Hypothalamus (tissue), 51 donors: ENCODE data around the gene PSMD1.
"Not testable (repeated sequence)": the region's sequence is repeated elsewhere in the genome, so short reads cannot be mapped to it uniquely, and the experiment has no call there.

Source experiments
- DNase-seq, 51 donors: peaks; one replicate each; lab custom pipeline; 2025; lab: John Stamatoyannopoulos, UW

The PSMD1 gene

DNA sequence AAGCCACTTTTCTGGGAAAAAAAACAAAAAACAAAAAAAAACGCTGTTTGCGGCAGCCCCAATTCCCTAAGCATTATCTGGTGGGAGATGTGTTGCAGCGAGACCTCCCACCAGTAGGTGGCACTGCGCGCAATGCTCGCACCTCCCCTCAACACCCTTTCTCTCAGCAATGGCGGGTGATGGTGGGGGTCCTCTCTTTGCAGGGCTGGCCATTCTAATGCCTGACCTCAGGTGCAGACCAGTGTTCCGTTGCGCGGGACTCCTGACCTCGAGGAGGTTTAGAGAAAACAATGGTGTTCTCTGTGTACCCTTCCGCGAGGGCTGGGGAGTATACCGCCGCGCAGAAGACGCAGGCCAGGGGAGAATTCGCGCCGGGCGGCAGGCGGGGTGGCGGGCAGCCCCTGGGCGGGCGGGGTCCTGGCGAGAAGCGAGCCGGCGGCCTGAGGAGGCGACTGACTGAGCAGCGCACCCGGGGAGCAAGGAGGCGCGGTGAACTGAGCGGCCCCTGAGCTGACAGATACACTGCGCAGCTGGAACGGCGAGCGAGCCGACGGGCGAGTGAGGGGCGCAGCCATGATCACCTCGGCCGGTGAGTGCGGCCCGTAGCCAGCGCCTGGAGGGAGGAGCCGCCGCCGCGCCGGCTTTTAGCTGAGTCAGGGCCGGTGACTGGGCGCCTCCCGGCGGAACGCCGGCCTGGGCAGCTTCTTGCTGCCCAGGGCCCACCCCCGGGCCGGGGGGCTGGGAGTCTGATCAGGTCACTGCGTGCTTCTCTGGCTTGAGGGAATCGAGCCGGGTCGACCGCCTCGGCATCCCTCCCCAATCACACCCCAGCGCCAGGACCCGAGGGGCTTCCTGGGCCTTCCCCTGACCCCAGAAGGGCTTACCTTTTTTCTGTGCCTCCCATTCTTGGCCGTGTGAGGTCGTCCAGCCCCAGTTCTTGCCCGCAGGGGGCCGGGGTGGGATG, at the start of gene PSMD1:
TSS of gene PSMD1 (plus strand) at position 415 of the 964 bp plus-strand sequence. CDS start at position 574, 159 bp downstream.
- peak; percentile 66 to 97 (median 88) for DNase-seq

DNA sequence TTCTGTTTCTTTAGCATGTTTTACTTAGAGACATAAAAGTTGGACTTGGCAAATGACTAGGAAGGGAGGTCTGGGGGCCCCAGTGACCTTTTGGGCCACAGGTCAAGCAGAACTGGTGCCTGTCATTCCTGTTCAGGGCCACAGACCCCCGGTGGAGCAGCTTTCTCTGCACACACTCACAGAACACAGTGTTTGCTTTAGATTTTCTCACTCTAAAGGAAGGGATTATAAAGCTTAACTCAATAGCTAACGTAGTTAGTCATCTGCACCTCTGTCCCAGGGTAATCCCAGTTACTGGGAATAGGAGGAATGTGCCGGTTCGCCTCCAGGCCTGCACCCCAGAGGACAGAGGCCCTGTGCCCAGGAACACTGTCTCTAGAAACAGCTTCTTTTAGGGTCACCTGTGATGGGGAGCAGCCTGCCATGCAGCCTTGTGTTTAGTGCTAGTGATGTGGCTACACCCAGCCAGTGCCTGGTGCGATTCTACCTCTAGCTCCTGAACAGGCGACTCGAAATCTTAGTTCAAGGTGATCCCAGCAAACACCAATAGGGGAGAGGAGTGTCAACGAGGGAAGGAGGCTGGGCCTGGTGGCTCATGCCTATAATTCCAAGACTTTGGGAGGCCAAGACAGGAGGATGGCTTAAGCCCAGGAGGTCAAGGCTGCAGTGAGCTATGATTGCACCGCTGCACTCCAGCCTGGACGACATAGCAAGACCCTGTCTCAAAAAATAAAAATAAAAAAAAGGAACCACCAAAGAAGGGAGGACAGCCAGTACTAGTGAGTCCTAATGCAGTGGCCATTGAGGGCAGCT, 49.2 kb upstream of the PSMD1 start:
- no peak for DNase-seq

DNA sequence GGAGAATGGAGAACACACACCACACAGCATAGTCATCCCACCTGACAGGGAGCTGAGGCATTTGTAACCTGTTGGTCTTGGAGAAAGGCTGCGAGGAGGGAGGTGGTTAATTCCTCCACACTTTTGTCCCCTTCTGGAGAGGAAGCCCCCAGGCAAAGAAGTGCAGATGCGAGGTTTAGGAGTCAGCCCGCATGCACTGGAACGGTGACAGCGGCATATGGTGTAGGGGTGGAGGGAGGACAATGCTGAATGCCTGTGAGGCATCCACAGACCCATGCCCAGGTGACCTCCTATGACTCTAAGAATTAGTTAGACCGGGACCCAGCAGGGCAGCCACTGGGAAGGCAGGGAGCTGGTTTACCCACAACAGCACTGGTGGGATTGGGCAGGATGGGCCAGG, 48.5 kb upstream of the PSMD1 start:
- DNase-seq = no peak

DNA sequence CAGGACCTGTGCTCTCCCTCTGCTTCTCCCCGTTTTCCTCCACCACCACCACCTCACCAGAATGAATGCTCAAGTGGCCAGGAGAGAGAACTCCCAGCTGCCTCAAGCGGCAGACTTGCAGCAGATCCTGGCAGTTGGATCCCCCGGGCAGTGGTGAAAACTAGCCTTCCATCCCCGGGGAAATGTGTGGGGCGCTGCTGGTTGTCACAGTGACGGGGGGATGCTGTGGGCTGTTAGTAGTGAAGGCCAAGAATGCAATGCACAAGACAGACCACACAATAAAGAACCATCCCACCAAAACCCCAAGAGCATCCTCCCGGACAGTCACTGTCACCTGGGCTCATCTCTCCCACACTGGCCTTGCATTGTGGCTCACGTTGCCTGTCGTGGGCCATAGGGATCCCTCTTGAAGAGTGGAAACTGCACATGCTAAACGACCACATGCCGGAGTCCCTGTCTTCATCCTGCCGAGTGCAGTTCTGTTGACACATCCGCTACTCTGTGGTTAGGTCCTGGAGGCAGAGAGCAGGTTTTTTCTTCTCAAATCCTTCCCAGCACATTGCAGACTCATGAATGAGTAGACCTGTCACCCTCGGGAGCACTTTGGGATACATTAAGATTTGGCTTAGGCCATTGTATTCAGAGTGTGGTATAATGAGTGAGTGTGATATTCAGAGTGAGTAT, 47.3 kb upstream of the PSMD1 start:
- peak in 3 of 51 donors; percentile 4 to 16 (median 5) for DNase-seq

DNA sequence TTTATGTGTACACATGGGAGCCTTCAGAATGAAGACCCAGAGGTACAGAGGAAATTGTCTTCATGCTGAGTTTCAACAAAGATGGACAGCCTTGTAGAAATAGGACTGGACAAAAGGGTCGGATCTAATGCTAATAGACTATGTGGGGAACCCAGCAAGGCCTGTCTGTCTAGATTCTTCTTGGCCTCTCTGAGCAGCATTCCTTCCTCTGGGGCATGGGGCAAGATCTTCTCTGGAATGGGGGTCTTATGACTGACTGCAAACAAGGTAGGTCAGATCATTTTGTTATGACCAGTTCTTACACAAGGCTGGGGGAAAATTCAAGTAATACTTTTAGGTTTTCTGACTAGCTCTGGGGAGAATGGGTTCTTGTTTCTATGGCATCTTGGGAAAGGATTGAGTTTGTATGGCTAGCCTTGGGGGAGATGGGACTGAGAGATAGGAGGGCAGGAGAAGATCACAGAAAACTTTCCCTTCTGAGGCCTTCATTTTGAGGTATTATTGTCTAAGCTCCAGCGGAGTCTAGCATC, 46.4 kb upstream of the PSMD1 start:
- no peak for DNase-seq

DNA sequence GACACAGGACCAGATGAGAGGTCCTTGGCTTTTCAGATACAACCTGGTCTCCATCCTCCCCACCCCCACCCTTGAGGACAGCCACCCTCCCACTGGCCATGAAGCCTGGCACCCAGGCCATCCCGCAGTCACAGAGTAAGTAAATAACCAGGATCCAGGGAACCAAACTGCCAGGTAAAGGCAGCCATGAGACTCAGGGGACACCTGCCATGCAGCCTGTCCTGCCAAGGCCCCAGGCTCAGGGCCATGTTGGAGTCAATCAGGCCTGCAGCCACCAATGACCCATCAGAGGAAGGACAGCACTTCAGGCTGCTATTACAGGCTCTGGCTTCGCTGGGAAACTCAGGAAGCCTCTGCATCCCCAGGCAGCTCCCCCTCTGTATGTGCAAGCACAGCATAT, 45.1 kb upstream of the PSMD1 start:
- no peak for DNase-seq

DNA sequence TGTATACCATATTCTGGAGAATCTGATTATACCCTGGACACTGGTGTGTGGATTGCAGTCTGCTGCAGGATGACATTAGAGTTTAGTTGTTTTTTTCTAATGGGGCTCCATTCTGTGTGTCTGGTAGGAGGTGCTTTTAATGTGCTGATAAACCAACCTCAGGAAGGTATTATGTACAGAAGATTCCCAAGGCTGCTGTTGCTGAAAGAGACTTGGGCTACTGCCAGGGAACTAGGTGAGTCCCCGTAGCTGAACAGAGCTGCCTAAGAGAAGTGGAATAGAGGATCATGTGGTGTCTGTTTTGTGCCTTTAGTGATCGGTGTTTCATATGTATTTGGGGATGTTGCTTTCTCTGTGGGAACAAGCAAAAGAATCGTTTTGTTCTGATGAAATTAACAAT, 44.2 kb upstream of the PSMD1 start:
- DNase-seq = no peak

DNA sequence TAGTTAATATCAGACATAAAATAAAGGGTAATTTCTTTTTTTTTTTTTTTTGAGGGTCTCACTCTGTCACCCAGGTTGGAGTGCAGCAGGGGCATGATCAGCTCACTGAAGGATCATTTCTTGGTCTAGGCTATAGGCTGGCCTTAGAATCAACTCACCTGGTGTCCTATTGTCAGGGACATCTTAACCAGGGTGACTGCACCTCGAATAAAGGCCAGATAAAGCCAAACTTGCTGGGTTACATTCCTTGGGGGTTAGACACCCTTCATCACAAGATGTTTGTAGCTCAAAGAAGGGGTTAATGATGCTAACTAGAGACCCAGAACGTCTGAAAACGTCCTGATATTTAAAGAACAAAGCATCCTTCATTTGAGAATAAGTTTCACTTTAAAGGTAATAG, 42.8 kb upstream of the PSMD1 start:
- DNase-seq = no peak

DNA sequence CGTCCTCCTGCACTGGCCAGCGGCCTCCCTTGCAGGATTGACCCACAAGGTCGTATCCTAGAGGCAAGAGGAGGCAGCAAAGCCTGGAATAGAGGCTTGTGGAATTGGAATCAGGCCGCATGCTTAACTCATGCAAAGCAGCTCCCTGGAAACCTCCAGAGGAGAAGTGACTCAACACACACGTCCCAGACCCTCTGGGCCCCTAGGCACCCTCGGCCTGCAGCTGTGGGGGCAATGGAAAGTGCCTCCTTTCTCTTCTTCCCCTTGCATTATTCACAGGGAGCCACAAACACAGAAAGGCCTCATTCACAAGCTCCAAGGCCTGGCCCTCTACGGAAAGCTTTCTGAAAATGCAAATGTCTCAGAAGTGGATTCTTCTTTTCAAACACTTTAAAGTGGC, 41.2 kb upstream of the PSMD1 start:
- DNase-seq = peak in 36 of 51 donors; percentile 21 to 86 (median 61)

DNA sequence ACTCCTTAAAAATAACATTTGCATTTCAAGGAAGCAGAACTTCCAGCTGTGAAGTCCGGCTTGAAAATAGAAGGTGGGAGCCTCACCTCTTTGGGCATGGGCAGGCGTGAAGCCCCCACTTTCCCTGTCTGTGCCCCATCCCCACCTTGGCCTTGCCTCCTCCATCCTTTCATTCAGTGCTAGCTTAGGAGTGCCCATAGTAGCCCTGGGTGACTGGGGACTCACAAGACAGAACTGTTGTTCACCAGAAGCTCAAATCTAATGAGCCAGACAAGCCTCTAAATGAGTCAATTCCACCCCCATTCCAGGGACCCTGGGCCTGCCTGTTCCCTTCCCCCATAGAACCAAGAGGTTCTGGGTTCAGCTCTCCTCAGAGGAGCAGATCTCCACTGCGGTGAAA, 40.7 kb upstream of the PSMD1 start:
- peak in 13 of 51 donors; percentile 14 to 68 (median 54) for DNase-seq

DNA sequence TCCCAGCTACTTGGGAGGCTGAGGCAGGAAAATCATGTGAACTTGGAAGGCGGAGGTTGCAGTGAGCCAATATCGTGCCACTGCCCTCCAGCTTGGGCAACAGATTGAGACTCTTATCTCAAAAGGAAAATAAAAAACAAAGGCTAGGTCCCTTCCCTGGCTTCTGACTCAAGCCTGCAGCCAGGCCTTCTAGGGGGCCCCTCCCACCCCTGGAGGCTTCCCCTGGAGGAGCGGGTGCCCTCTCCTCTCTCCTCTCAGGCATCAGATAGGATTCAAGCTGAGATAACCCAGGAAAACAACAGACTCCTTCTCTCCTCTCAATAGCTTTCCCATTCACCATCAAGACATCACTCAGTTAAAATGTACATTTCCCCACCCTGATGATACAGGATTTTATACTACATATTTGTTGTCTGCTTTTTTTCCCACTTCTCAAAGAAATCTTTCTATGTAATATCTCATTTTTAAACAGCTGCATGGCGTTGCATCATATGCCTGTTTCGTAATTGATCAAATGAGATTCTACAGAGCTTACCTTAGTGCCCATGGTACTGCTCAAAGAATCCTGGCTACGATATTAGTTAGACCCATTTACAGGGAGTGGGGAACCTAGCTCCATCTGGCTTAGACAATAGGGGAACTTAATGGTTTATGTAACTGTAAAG, 40.0 kb upstream of the PSMD1 start:
- DNase-seq = no peak

DNA sequence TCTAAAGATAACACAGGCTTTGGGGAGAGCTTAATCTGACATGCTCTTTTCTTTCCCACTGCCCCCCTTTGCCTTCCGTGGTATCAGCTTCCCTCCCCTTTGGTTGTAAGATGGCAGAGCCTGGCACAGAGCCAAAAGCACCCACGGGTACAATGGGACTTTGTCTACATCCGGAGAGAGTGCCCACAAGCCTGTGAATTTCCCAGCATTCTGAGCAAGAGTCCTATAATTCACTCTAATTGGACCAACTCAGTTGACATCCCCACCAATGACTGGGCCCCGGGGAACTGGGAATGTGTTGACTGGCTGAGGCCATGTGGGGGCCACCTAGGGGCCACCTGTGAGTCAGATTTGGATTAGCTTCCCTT, 39.5 kb upstream of the PSMD1 start:
- DNase-seq = peak in 39 of 51 donors; percentile 16 to 91 (median 72)

DNA sequence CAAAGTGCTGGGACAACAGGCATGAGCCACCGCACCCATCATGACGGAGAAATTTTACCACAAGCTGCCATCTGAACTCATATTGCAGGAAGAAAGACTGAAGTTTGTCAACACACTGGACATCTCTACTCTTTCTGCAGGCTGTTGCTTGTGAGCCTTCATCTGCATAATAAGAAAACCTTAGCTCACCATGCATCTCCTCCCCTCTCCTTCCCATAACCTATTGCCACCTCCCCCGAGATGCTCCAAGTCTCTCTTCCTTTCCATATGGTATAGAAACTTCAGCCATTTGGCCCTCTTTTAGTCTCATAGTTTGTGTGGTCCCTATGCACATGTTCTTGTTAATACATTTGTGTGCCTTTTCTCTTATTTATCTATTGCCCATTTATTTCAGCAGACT, 38.5 kb upstream of the PSMD1 start:
- DNase-seq = no peak

DNA sequence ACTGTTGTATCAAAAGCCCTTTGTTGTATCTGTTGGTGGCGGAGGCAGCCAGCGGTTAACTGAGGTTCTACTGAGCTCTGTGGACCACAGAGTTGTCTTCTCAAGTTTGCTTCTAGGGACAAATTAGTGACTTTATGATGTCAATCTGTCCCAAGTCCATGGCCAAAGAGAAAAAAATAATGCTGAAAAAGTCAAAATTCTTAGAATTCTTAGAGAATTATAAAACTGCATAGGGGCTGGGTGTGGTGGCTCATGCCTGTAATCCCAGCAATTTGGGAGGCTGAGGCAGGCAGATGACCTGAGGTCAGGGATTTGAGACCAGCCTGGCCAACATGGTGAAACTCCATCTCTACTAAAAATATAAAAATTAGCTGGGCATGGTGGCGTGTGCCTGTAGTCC, 31.6 kb upstream of the PSMD1 start:
- not testable (repeated sequence) for DNase-seq

DNA sequence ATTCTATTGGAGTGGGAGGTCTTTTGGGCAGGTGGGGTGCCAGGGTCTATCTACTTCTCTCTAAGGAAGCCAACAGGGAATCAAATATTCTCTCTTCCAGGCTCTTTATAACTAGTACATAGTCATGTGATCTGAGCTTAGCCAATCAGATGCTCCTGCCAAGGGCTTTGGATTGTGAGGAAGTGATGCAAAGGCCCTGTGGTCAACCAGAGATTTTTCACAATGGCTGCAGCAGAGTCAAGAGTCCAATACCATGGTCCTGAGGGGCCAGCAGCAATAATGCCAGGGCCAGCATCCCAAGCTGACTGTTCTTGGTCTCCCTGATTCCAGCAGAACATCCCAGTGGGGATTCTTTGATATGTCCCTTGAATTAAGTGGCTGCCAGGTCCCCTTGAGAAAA, 27.8 kb upstream of the PSMD1 start:
- no peak for DNase-seq

DNA sequence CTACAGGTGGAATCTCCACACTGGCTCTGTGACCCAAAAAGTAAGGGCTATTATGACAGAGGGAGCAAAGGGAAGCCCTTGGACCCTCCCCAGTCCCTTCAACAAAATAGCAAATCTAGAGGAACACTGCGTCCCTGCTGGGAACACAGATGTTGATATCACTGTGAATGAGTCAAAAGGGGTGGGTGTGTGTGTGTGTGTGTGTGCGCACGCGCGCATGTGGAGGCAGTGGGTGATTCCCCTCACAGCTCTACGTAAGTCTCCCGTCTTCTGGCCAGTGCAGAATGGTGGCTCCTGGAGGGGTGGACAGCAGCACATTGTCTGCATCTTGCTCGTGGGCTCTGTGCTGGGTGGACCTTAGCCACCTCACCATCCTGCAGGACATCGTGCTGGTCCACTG, 27.1 kb upstream of the PSMD1 start:
- DNase-seq = peak in 1 of 51 donors; percentile 18

DNA sequence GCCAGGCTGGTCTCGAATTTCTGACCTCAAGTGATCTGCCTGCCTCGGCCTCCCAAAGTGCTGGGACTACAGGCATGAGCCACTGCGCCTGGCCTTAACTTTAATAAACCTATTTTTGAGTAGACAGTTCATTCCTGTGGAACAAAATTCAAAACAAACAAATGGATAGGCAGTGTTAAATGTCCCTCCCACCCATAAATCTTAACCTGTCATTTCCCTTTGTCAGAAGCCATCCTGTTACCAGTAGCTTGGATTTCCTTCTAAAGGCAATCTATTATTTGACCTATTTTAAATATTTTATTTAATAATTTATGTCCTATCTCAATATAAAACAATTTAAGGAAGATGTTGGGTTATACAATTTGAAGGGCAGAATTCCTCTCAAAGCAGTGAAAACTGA, 25.9 kb upstream of the PSMD1 start:
- no peak for DNase-seq

DNA sequence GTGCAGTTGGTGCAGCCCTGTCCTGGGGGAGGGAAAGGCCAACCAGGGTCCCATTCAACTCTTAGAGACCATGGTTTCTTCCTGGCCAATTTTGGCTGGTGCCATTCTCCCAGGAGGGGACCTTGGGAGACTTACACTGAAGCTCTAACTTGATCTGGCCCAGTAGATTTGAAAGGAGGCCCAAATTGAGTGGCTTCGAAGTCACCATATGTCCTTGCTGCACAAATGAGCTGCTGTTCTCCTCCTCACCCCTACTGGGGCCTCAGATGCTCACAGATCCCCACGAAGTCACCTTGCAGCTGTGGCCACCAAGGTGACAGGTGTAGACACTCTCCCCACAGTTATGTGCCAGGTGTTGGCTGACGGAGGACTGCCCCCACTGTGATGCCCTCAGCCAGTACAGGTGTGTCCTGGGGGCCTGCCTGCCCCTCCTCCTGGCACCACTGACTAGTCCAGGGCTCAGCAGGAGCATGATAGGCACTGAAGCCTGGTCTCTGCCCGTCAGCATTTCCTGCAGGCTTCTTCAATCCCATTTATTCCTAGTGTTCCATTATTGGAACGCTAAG, 24.0 kb upstream of the PSMD1 start:
- no peak for DNase-seq

DNA sequence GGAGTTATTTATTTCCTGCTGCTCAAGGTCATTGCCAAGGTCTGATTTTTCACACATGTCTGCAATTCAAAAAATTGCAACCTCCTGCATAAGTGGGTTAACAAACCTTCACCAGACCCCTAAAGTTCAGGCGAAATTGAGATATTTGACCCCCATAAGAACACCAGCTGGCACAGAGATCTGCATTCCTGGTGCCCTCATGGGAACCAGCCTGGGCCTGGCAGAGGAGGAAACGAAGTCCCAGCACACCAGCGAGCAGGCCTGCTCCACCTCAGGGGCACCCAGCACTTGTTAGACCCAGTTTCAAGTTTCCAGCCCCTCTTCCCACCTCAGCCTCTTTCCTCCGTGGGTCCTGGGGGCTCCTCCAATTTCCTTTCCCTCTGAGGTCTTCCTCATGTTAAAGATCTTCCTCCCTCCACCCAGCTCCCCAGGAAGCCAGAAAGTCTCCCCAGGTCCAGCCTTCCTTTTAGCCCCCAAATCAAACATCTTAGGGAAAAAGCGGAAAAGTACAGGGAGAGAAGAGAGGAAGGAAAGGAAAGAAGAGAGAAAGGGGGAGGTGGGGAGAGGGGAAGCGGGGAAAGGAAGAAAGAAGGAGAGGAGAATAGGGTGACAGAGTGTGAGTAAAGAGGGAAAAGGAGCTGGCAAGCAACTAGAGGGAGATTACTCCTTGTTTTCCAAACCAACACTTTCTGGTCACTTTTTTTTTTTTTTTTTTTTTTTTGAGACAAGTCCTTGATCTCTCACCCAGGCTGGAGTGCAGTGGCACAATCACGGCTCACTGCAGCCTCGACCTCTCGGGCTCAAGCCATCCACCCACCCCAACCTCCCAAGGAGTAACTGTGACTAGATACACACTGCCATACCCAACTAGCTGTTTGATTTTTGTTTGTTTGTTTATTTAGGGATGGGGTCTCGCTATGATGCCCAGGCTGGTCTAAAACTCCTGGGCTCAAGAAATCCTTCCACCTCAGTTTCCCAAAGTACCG, 23.2 kb upstream of the PSMD1 start:
- DNase-seq = no peak
